Muscle of leg (tissue), 11 donors: ENCODE measurements around the gene HPSE2. TPM values are rescaled to one million over a fixed set of nuclear protein-coding genes. Genes with fewer than 3 reads are reported as not detected.

Experiments
- DNase-seq: peaks from one replicate; pipeline ENCODE4 v3.0.0; 2013
- H3K27ac ChIP-seq: one replicate; pipeline ENCODE4 v1.5.1; 2013; ENCODE audit warnings: mild to moderate bottlenecking, low read length, control low read depth
- H3K27me3 ChIP-seq: one replicate; pipeline ENCODE4 v1.6.1; 2013; ENCODE audit warnings: low read length; ENCODE audit not compliant: control insufficient read depth, insufficient read depth
- H3K36me3 ChIP-seq: one replicate; pipeline ENCODE4 v1.6.1; 2013; ENCODE audit warnings: low read length; ENCODE audit not compliant: control insufficient read depth, insufficient read depth
- H3K4me1 ChIP-seq: one replicate; pipeline ENCODE4 v1.6.1; 2013; ENCODE audit warnings: low read length; ENCODE audit not compliant: control insufficient read depth, insufficient read depth
- H3K4me3 ChIP-seq: one replicate; pipeline ENCODE4 v1.5.1; 2013; ENCODE audit warnings: low read length, control low read depth
- H3K9me3 ChIP-seq: replicated peaks from 2 replicates; pipeline ENCODE4 v1.6.1; 2013; ENCODE audit warnings: low read depth, low read length; ENCODE audit not compliant: control insufficient read depth
- WGBS: methylation state at CpG from one replicate; pipeline ENCODE4 v1.1.5; 2013; ENCODE audit warnings: missing lambda C conversion rate; ENCODE audit not compliant: insufficient coverage; 5-methylcytosine and 5-hydroxymethylcytosine counted together
- polyA plus RNA-seq, 8 donors: library from polyadenylated mRNA; unstranded; fragments of 120-200 nt; gene quantifications; one replicate each; pipeline versions ENCODE4 v1.2.1 to v1.2.3, GENCODE V29; 2013; ENCODE audit warnings: inconsistent platforms in 1 of 8, low replicate concordance in 1 of 8; ENCODE audit not compliant: insufficient read length in 8 of 8, insufficient read depth in 1 of 8
- total RNA-seq: library from RNA; stranded (reverse); fragments of 120-200 nt; gene quantifications from one replicate; pipeline ENCODE4 v1.2.4, GENCODE V29; 2013

Gene HPSE2
- total and polyA plus RNA-seq, 9 donors: 0.04 to 0.57 (median 0.13) TPM; not detected in 2

GRCh38 chr10:98433881-98434732, 801.5 kb downstream of the HPSE2 start:
- WGBS: 93% methylated on average over 13 of the region's 21 CpGs
- Histone ChIP-seq H3K36me3 (peaks cover 56% of the 10 kb centered on the region), H3K27me3 (no peaks in the 10 kb centered on the region)

GRCh38 chr10:98433371-98433770, 802.3 kb downstream of the HPSE2 start:
- no peaks in the 10 kb centered on the region for H3K27me3 ChIP-seq
- H3K36me3 ChIP-seq: peaks cover 51% of the 10 kb centered on the region
- DNase-seq: no peak
- H3K9me3 ChIP-seq: peaks cover 8% of the 10 kb centered on the region
- no peaks in the 10 kb centered on the region for H3K4me1 ChIP-seq
- H3K4me3 ChIP-seq: no peak overlapping the region
- no peak overlapping the region for H3K27ac ChIP-seq
- no CpG with 5 or more reads among the region's 1 CpG for WGBS

More at GRCh38 chr10:98433881-98434732, 801.5 kb downstream of the HPSE2 start:
- Histone ChIP-seq H3K27ac (no peak overlapping the region), H3K4me3 (no peak overlapping the region), H3K9me3 (peaks cover 8% of the 10 kb centered on the region), H3K4me1 (no peaks in the 10 kb centered on the region)
- no peak for DNase-seq

GRCh38 chr10:98432330-98432729, 803.3 kb downstream of the HPSE2 start:
- no peak for DNase-seq
- H3K4me1 ChIP-seq: no peaks in the 10 kb centered on the region
- WGBS: no CpG with 5 or more reads among the region's 1 CpG
- H3K9me3 ChIP-seq: peaks cover 8% of the 10 kb centered on the region
- H3K36me3 ChIP-seq: peaks cover 57% of the 10 kb centered on the region
- H3K4me3 ChIP-seq: no peak overlapping the region
- no peaks in the 10 kb centered on the region for H3K27me3 ChIP-seq
- H3K27ac ChIP-seq: no peak overlapping the region

GRCh38 chr10:98431016-98431415, 804.6 kb downstream of the HPSE2 start:
- H3K9me3 ChIP-seq: peaks cover 8% of the 10 kb centered on the region
- no peak for DNase-seq
- H3K36me3 ChIP-seq: peaks cover 66% of the 10 kb centered on the region
- no peaks in the 10 kb centered on the region for H3K4me1 ChIP-seq
- H3K4me3 ChIP-seq: no peak overlapping the region
- H3K27ac ChIP-seq: no peak overlapping the region
- no peaks in the 10 kb centered on the region for H3K27me3 ChIP-seq
- WGBS: 92% methylated on average over 7 of the region's 8 CpGs

- 92% methylated on average over 5 of the region's 8 CpGs for WGBS
- DNase-seq: no peak
- no peaks in the 10 kb centered on the region for H3K27me3 ChIP-seq
- H3K9me3 ChIP-seq: peaks cover 8% of the 10 kb centered on the region
- peaks cover 70% of the 10 kb centered on the region for H3K36me3 ChIP-seq
- H3K4me3 ChIP-seq: no peak overlapping the region
- H3K4me1 ChIP-seq: no peaks in the 10 kb centered on the region
- H3K27ac ChIP-seq: no peak overlapping the region
Measured at GRCh38 chr10:98430427-98430826, 805.2 kb downstream of the HPSE2 start.

GRCh38 chr10:98429320-98430072, 806.2 kb downstream of the HPSE2 start:
- no peaks in the 10 kb centered on the region for H3K27me3 ChIP-seq
- WGBS: 87% methylated on average over 14 of the region's 22 CpGs

GRCh38 chr10:98427011-98427515, 808.6 kb downstream of the HPSE2 start:
- Histone ChIP-seq H3K4me3 (no peak overlapping the region), H3K36me3 (peaks cover 63% of the 10 kb centered on the region), H3K9me3 (peaks cover 2% of the 10 kb centered on the region), H3K27me3 (no peaks in the 10 kb centered on the region), H3K27ac (no peak overlapping the region), H3K4me1 (no peaks in the 10 kb centered on the region)
- WGBS: 92% methylated on average over 4 of the region's 7 CpGs
- DNase-seq: no peak

More at GRCh38 chr10:98429320-98430072, 806.2 kb downstream of the HPSE2 start:
- no peak overlapping the region for H3K4me3 ChIP-seq
- no peaks in the 10 kb centered on the region for H3K4me1 ChIP-seq
- peaks cover 8% of the 10 kb centered on the region for H3K9me3 ChIP-seq
- peaks cover 64% of the 10 kb centered on the region for H3K36me3 ChIP-seq
- no peak for DNase-seq
- no peak overlapping the region for H3K27ac ChIP-seq

- no peaks in the 10 kb centered on the region for H3K4me1 ChIP-seq
- H3K9me3 ChIP-seq: no peaks in the 10 kb centered on the region
- 92% methylated on average over 14 of the region's 21 CpGs for WGBS
- no peak overlapping the region for H3K27ac ChIP-seq
- DNase-seq: no peak
- H3K36me3 ChIP-seq: peaks cover 55% of the 10 kb centered on the region
- H3K27me3 ChIP-seq: no peaks in the 10 kb centered on the region
- H3K4me3 ChIP-seq: no peak overlapping the region
Measured at GRCh38 chr10:98425511-98426352, 809.9 kb downstream of the HPSE2 start.

GRCh38 chr10:98424295-98425254, 811.1 kb downstream of the HPSE2 start:
- Histone ChIP-seq H3K4me3 (no peak overlapping the region), H3K27me3 (no peaks in the 10 kb centered on the region), H3K27ac (no peak overlapping the region), H3K36me3 (peaks cover 52% of the 10 kb centered on the region), H3K4me1 (no peaks in the 10 kb centered on the region), H3K9me3 (no peaks in the 10 kb centered on the region)
- no peak for DNase-seq
- WGBS: 81% methylated on average over 16 of the region's 23 CpGs
